GM18870 (cell line): ENCODE data around the gene CES2.
"Not testable (repeated sequence)": the region's sequence is repeated elsewhere in the genome, so short reads cannot be mapped to it uniquely, and the experiment has no call there.

Source experiments
- ATAC-seq: cut with Tn5 transposase; IDR thresholded peaks from one replicate; pipeline ENCODE4 v1.9.1; 2021; ENCODE audit warnings: moderate library complexity; ENCODE audit not compliant: unreplicated experiment

Gene CES2

DNA sequence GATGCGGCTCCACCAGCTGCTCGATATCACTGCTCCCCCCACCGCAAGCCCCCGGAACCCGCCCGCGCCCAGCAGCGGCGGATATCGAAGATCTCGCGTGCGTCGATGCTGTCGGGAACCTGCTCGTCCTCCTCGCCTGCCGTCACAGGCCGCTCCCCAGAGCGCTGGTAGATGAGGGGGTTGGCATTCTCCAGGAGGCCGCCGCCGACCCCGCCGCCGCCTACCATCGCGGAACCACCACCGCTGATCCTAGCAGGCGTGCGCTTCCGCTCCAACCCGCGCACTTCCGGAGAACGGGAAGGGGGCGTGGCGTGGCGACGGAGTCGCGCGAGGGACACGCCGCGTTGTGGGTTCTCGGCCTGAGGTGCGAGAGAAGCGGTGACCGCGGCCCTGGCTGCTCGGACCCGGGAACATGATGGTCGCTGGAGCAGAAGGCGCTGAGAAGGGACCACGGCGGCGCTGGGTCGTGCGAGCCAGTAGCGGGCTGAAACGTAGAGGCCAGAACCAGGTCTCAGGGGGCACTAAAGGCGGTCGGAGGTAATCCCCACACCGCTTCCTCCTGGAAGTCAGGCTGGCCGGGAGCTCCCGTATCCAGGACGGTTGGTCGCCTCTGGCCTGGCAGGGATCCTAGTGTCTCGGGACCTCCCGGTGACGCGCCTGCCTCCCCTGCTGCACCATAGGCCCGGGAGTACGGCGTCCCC is 1.0 kb upstream of the CES2 start, which contains the start of gene CIAO2B:
TSS of gene CIAO2B (minus strand) at position 265 of the 701 bp plus-strand sequence. CDS start at position 227, 38 bp downstream.
- ATAC-seq: peak; percentile 51

DNA sequence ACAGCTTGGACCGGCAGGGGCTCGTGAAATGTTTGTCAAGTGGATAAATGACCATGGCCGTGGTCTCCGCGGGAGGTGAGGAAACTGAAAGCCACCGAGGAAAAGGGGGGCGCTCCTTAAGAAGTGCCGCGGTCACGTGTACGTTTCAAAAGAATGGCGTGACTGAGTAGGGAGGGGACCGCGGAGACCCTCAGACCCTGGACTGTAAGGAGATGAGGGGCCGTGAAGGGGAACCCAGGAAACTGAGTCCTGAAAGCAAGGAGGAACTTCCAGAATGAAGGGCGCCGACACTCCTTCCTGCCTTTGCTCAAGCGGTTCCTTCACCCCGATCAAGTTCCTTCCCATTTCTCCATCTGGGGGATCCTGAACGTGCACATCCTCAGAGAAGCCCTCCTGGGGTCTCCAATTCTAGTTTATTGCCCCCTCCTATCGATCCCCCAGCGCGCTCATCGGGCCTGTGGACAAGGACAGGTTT is 440 bp upstream of the CES2 start:
- ATAC-seq: not testable (repeated sequence)

- no peak for ATAC-seq
Observed at GRCh38 chr16:66936462-66936861, 1.1 kb downstream of the CES2 start.

GRCh38 chr16:66936889-66937554 is 1.7 kb downstream of the CES2 start:
- no peak for ATAC-seq

DNA sequence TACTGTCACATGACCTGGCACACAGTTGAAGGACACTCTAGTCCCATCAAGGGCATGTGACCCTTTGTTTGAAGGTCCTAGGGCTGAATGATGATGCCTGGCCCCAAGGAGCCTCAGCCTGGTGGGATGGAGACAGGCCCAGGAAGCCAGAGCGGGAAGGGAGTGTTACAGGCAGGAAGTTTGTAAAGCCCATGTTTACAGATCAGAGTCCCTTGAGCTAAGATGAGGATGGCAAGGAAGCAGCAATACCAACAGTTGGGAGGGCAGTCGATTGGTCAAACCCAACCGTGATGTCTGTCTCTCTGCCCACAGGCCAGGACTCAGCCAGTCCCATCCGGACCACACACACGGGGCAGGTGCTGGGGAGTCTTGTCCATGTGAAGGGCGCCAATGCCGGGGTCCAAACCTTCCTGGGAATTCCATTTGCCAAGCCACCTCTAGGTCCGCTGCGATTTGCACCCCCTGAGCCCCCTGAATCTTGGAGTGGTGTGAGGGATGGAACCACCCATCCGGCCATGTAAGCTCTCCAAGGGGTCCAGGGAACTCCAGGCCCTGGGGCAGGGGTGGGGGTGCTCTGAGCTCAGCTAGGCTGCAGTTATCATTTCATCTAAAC is 2.5 kb downstream of the CES2 start:
- ATAC-seq: no peak

- ATAC-seq: no peak
Observed at GRCh38 chr16:66939366-66939765, 4.0 kb downstream of the CES2 start.

GRCh38 chr16:66940236-66940635 is 4.9 kb downstream of the CES2 start:
- ATAC-seq: no peak

DNA sequence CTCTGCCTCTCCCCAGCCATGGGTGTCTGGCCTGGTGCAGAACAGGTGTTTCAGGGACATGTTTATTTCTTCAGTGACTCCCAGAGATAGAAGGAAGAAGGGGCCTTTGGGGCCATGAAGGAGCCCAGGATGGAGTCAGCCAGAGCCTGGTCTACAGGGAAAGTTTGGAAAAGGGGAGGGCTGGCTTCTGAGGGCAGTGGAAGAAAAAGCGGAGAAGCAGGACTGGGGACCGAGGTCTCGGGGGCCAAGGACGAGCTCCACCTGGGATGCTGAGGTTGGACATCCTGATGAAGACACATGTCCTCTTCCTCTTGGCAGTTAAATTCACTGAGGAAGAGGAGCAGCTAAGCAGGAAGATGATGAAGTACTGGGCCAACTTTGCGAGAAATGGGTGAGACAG is 7.7 kb downstream of the CES2 start:
- ATAC-seq: no peak

DNA sequence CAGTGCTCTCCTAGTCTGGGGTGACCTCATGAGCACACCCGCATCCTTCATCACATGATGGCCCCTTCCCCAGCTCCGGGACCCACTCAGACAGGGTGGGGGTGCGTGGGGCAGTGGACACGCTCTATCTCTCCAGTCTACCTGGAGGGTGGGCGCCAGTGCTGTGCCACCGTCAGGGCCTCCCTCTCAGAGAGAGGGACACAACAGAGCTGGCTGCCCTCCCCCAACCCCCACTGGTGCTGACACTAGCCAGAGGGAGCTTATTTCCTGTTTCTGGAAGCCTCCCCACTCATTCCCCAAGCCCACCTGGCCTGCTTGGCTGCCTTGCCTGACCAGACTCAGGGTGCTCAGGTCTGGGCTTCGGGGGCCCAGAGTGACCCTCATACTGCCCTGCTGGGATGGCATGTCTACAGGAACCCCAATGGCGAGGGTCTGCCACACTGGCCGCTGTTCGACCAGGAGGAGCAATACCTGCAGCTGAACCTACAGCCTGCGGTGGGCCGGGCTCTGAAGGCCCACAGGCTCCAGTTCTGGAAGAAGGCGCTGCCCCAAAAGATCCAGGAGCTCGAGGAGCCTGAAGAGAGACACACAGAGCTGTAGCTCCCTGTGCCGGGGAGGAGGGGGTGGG is 8.2 kb downstream of the CES2 start:
- no peak for ATAC-seq

- ATAC-seq: no peak
Observed at GRCh38 chr16:66944054-66944441, 8.7 kb downstream of the CES2 start.

DNA sequence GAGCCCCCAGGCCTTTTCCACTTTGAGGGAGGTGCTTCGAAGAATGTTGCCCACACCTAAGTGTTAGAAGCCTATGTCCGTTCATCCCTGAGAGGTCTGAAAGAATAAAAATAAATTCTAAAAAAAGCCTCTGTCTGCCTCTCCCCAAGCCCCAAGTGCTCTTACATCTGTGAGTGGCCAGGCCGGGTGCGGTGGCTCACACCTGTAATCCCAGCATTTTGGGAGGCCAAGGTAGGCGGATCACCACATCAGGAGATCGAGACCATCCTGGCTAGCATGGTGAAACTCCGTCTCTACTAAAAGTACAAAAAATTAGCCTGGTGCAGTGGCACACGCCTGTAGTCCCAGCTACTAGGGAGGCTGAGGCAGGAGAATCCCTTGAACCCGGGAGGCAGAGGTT is 9.7 kb downstream of the CES2 start:
- ATAC-seq: not testable (repeated sequence)

DNA sequence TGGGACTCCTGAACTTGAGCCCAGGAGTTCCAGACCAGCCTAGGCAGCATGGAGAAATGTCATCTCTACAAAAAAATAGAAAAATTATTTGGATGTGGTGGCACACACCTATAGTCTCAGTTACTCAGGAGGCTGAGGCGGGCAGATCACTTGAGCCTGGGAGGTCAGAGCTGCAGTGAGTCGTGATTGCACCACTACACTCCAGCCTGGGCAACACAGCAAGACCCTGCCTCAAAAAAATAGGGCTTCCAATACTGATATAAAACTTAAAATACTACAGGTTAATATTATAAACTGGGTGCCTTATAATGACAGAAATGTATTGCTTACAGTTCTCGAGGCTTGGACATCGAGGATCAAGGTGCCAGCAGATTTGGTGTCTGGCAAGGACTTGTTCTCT is 10.6 kb downstream of the CES2 start:
- no peak for ATAC-seq

- no peak for ATAC-seq
Observed at GRCh38 chr16:66946541-66946940, 11.2 kb downstream of the CES2 start.

- no peak for ATAC-seq
Observed at GRCh38 chr16:66946974-66947301, 11.6 kb downstream of the CES2 start.

DNA sequence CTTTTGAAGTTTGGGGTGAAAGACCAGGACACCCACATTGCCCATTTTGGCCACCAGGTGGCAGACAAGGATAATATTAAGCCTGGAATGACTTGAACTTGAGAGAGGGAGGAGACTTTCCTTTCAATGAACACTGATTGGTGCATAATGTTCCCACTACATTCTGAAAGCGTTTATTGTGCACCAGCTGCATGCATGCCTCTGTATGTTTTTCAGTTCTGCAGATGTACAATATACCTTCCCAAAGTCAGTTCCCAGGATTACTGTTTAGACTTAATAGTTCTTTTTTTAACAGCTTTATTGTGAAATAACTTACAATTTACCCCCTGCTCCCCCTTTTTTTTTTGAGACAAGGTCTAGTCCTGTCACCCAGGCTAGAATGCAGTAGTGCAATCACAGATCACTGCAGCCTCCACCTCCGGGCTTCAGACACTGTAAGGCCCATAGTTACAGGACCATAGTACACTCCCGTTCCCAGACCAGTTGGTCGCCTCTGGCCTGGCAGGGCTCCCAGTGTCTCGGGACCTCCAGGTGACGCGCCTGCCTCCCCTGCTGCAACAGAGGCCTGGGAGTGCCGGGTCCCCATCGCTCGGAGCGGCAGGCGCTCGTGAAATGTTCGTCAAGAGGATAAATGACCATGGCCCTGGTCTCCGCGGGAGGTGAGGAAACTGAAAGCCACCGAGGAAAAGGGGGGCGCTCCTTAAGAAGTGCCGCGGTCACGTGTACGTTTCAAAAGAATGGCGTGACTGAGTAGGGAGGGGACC is 12.2 kb downstream of the CES2 start:
- peak; percentile 59 for ATAC-seq

GRCh38 chr16:66948134-66948836 is 13.0 kb downstream of the CES2 start:
- ATAC-seq: no peak

GRCh38 chr16:66948837-66949225 is 13.5 kb downstream of the CES2 start:
- ATAC-seq: no peak

GRCh38 chr16:66949472-66949871 is 14.2 kb downstream of the CES2 start:
- ATAC-seq: no peak

GRCh38 chr16:66950437-66950836 is 15.1 kb downstream of the CES2 start:
- ATAC-seq: no peak
